ENCODE results near the gene MLANA. TPM values are rescaled to one million over a fixed set of nuclear protein-coding genes. Genes with fewer than 3 reads are reported as not detected.
A peak's percentile ranks its signal among the peaks of the same experiment; 100 is the strongest.
"Not testable (repeated sequence)": the region's sequence is repeated elsewhere in the genome, so short reads cannot be mapped to it uniquely, and the experiment has no call there.

MLANA gene
- total RNA-seq, 1 donor from 2014 or later: not detected

- H3K4me1 Mint-ChIP-seq (ENCODE audit: low read depth): peaks cover 35% of the 10 kb centered on the region
- no peak overlapping the region for H3K27ac Mint-ChIP-seq
- no peak for DNase-seq (ENCODE audit: low spot score)
- intact Hi-C loops (cut with micrococcal nuclease): no loop called here
- no peaks in the 10 kb centered on the region for H3K9me3 Mint-ChIP-seq
- no peaks in the 10 kb centered on the region for H3K27me3 Mint-ChIP-seq (ENCODE audit: low read depth)
- H3K36me3 Mint-ChIP-seq (ENCODE audit: low read depth): peaks cover 14% of the 10 kb centered on the region
- no peak overlapping the region for H3K4me3 Mint-ChIP-seq (ENCODE audit: low read depth)
Measured at GRCh38 chr9:5873439-5873838, 17.2 kb upstream of the MLANA start.

GRCh38 chr9:5874048-5874447, 16.6 kb upstream of the MLANA start:
- Mint-ChIP-seq H3K27me3 (ENCODE audit: low read depth) (no peaks in the 10 kb centered on the region), H3K36me3 (ENCODE audit: low read depth) (peaks cover 14% of the 10 kb centered on the region), H3K4me3 (ENCODE audit: low read depth) (no peak overlapping the region), H3K27ac (no peak overlapping the region), H3K9me3 (no peaks in the 10 kb centered on the region), H3K4me1 (ENCODE audit: low read depth) (peaks cover 37% of the 10 kb centered on the region)
- intact Hi-C loops (cut with micrococcal nuclease): no loop called here
- no peak for DNase-seq (ENCODE audit: low spot score)

- H3K4me1 Mint-ChIP-seq (ENCODE audit: low read depth): peaks cover 41% of the 10 kb centered on the region
- no peak for DNase-seq (ENCODE audit: low spot score)
- H3K27ac Mint-ChIP-seq: no peak overlapping the region
- peaks cover 14% of the 10 kb centered on the region for H3K36me3 Mint-ChIP-seq (ENCODE audit: low read depth)
- intact Hi-C loops (cut with micrococcal nuclease): loop anchor here (5.0 kb wide), 1 partner anchor 34 kb away; no protein-coding TSS in a partner anchor
- H3K27me3 Mint-ChIP-seq (ENCODE audit: low read depth): no peaks in the 10 kb centered on the region
- no peaks in the 10 kb centered on the region for H3K9me3 Mint-ChIP-seq
- H3K4me3 Mint-ChIP-seq (ENCODE audit: low read depth): no peak overlapping the region
Measured at GRCh38 chr9:5876026-5876425, 14.7 kb upstream of the MLANA start.

GRCh38 chr9:5876711-5877110, 14.0 kb upstream of the MLANA start:
- intact Hi-C loops (cut with micrococcal nuclease): loop anchor here (5.0 kb wide), 1 partner anchor 34 kb away; no protein-coding TSS in a partner anchor
- DNase-seq (ENCODE audit: low spot score): no peak
- H3K4me1 Mint-ChIP-seq (ENCODE audit: low read depth): peaks cover 42% of the 10 kb centered on the region
- no peaks in the 10 kb centered on the region for H3K27me3 Mint-ChIP-seq (ENCODE audit: low read depth)
- H3K36me3 Mint-ChIP-seq (ENCODE audit: low read depth): peaks cover 14% of the 10 kb centered on the region
- no peak overlapping the region for H3K27ac Mint-ChIP-seq
- H3K9me3 Mint-ChIP-seq: no peaks in the 10 kb centered on the region
- H3K4me3 Mint-ChIP-seq (ENCODE audit: low read depth): no peak overlapping the region

- H3K27me3 Mint-ChIP-seq (ENCODE audit: low read depth): no peaks in the 10 kb centered on the region
- peaks cover 28% of the 10 kb centered on the region for H3K4me1 Mint-ChIP-seq (ENCODE audit: low read depth)
- no peak for DNase-seq (ENCODE audit: low spot score)
- H3K9me3 Mint-ChIP-seq: no peaks in the 10 kb centered on the region
- H3K4me3 Mint-ChIP-seq (ENCODE audit: low read depth): no peak overlapping the region
- intact Hi-C loops (cut with micrococcal nuclease): loop anchor here (5.0 kb wide), 1 partner anchor 37 kb away; no protein-coding TSS in a partner anchor
- no peak overlapping the region for H3K27ac Mint-ChIP-seq
- peaks cover 14% of the 10 kb centered on the region for H3K36me3 Mint-ChIP-seq (ENCODE audit: low read depth)
Measured at GRCh38 chr9:5879419-5880181, 11.1 kb upstream of the MLANA start.

GRCh38 chr9:5882244-5883012, 8.3 kb upstream of the MLANA start:
- H3K4me3 Mint-ChIP-seq (ENCODE audit: low read depth); H3K36me3 Mint-ChIP-seq (ENCODE audit: low read depth); H3K9me3 Mint-ChIP-seq; H3K27me3 Mint-ChIP-seq (ENCODE audit: low read depth); DNase-seq (ENCODE audit: low spot score); H3K27ac Mint-ChIP-seq; intact Hi-C loops (cut with micrococcal nuclease): not testable (repeated sequence)
- H3K4me1 Mint-ChIP-seq (ENCODE audit: low read depth): peaks cover 20% of the 10 kb centered on the region

GRCh38 chr9:5884191-5884590, 6.5 kb upstream of the MLANA start:
- Mint-ChIP-seq H3K4me1 (ENCODE audit: low read depth) (peaks cover 16% of the 10 kb centered on the region), H3K27me3 (ENCODE audit: low read depth) (peaks cover 1% of the 10 kb centered on the region), H3K9me3 (no peaks in the 10 kb centered on the region), H3K36me3 (ENCODE audit: low read depth) (no peaks in the 10 kb centered on the region), H3K27ac (no peak overlapping the region), H3K4me3 (ENCODE audit: low read depth) (no peak overlapping the region)
- intact Hi-C loops (cut with micrococcal nuclease): no loop called here
- no peak for DNase-seq (ENCODE audit: low spot score)

GRCh38 chr9:5886114-5886939, 4.4 kb upstream of the MLANA start:
- Mint-ChIP-seq H3K27me3 (ENCODE audit: low read depth) (peaks cover 5% of the 10 kb centered on the region), H3K36me3 (ENCODE audit: low read depth) (no peaks in the 10 kb centered on the region), H3K9me3 (no peaks in the 10 kb centered on the region), H3K27ac (no peak overlapping the region), H3K4me3 (ENCODE audit: low read depth) (no peak overlapping the region), H3K4me1 (ENCODE audit: low read depth) (peaks cover 7% of the 10 kb centered on the region)
- peak; percentile 67 for DNase-seq (ENCODE audit: low spot score)
- intact Hi-C loops (cut with micrococcal nuclease): loop anchor here (1.0 to 2.0 kb wide), 5 partner anchors 24 to 168 kb away; partner anchors contain the start of gene ERMP1

GRCh38 chr9:5892456-5893133, 1.9 kb downstream of the MLANA start:
- Mint-ChIP-seq H3K27ac (no peak overlapping the region), H3K36me3 (ENCODE audit: low read depth) (peaks cover 12% of the 10 kb centered on the region), H3K9me3 (no peaks in the 10 kb centered on the region), H3K4me1 (ENCODE audit: low read depth) (no peaks in the 10 kb centered on the region), H3K4me3 (ENCODE audit: low read depth) (no peak overlapping the region), H3K27me3 (ENCODE audit: low read depth) (peaks cover 7% of the 10 kb centered on the region)
- no peak for DNase-seq (ENCODE audit: low spot score)
- intact Hi-C loops (cut with micrococcal nuclease): no loop called here

- H3K27ac Mint-ChIP-seq: no peak overlapping the region
- no peaks in the 10 kb centered on the region for H3K9me3 Mint-ChIP-seq
- H3K4me1 Mint-ChIP-seq (ENCODE audit: low read depth): no peaks in the 10 kb centered on the region
- H3K36me3 Mint-ChIP-seq (ENCODE audit: low read depth): peaks cover 12% of the 10 kb centered on the region
- peaks cover 7% of the 10 kb centered on the region for H3K27me3 Mint-ChIP-seq (ENCODE audit: low read depth)
- H3K4me3 Mint-ChIP-seq (ENCODE audit: low read depth): no peak overlapping the region
- DNase-seq (ENCODE audit: low spot score): no peak
- intact Hi-C loops (cut with micrococcal nuclease): no loop called here
Measured at GRCh38 chr9:5893134-5893505, 2.4 kb downstream of the MLANA start.

- no peaks in the 10 kb centered on the region for H3K9me3 Mint-ChIP-seq
- H3K27me3 Mint-ChIP-seq (ENCODE audit: low read depth): peaks cover 7% of the 10 kb centered on the region
- H3K4me3 Mint-ChIP-seq (ENCODE audit: low read depth): no peak overlapping the region
- no peaks in the 10 kb centered on the region for H3K4me1 Mint-ChIP-seq (ENCODE audit: low read depth)
- no peak for DNase-seq (ENCODE audit: low spot score)
- peaks cover 12% of the 10 kb centered on the region for H3K36me3 Mint-ChIP-seq (ENCODE audit: low read depth)
- intact Hi-C loops (cut with micrococcal nuclease): no loop called here
- no peak overlapping the region for H3K27ac Mint-ChIP-seq
Measured at GRCh38 chr9:5893591-5894236, 3.0 kb downstream of the MLANA start.

Measured in activated T-helper 2 cell treated with anti-CD3 and anti-CD28 coated beads, Interferon-gamma antibody, Interleukin-2, Interleukin-4, amounts not matched to agents 10 μg/mL and 5 μg/mL and 100 μg/mL, durations not matched to agents 14 hours and 24 hours and 36 hours (primary cell).